IMR-90 (cell line): ENCODE results near the gene RGS19. TPM values are rescaled to one million over a fixed set of nuclear protein-coding genes. Genes with fewer than 3 reads are reported as not detected.

ENCODE experiments used
- ATAC-seq: fragments of 200-7000 bp; cut with Tn5 transposase; 2 replicates; pipeline ENCODE4 v1.9.1; 2020; ENCODE audit warnings: low read depth, mild to moderate bottlenecking, moderate library complexity
- BruUV-seq: library from RNA; stranded (reverse); fragments of 400-500 nt; replicated peaks from 2 replicates; lab custom pipeline; 2021; lab: Mats Ljungman, UMichigan
- CTCF ChIA-PET: fragments of 300-600 bp; formaldehyde crosslinking; extraction: SDS; loops from one replicate; lab custom pipeline; 2021; ENCODE audit warnings: antibody characterized with exemption; lab: Yijun Ruan, JAX
- POLR2A ChIA-PET: fragments of 300-600 bp; sonication (Branson Sonifier 250); formaldehyde crosslinking; loops from one replicate; lab custom pipeline; 2022; ENCODE audit warnings: antibody characterized with exemption; ENCODE audit not compliant: unreplicated experiment; lab: Charles Lee
- DNase-seq: peaks from one replicate; pipeline ENCODE4 v3.0.0; 2013
- H2AFZ ChIP-seq: replicated peaks from 2 replicates; pipeline ENCODE3; 2013; ENCODE audit warnings: low read length, mild to moderate bottlenecking; ENCODE audit not compliant: poor library complexity
- H2AK5ac ChIP-seq: 2 replicates; pipeline ENCODE4 v1.6.1; 2013; ENCODE audit warnings: low read depth, low read length, inconsistent platforms
- H2AK9ac ChIP-seq: replicated peaks from 2 replicates; pipeline ENCODE3; 2013; ENCODE audit warnings: mild to moderate bottlenecking, low read depth, low read length, moderate library complexity; ENCODE audit not compliant: poor library complexity
- H2BK120ac ChIP-seq: 2 replicates; pipeline ENCODE4 v1.6.1; 2013; ENCODE audit warnings: low read depth, low read length, inconsistent platforms
- H2BK15ac ChIP-seq: 3 replicates; pipeline ENCODE4 v1.6.1; 2013; ENCODE audit warnings: low read depth, low read length, inconsistent platforms
- H2BK20ac ChIP-seq: 2 replicates; pipeline ENCODE4 v1.6.1; 2013; ENCODE audit warnings: low read depth, mild to moderate bottlenecking, inconsistent platforms, low read length, moderate library complexity
- H2BK5ac ChIP-seq: 2 replicates; pipeline ENCODE4 v1.6.1; 2013; ENCODE audit warnings: mild to moderate bottlenecking, low read depth, low read length, inconsistent platforms; ENCODE audit not compliant: poor library complexity, severe bottlenecking
- H3K14ac ChIP-seq: replicated peaks from 2 replicates; pipeline ENCODE4 v1.6.1; 2013; ENCODE audit warnings: low read depth, low read length, inconsistent platforms
- H3K18ac ChIP-seq: 2 replicates; pipeline ENCODE4 v1.6.1; 2013; ENCODE audit warnings: low read depth, low read length, control low read depth
- H3K23ac ChIP-seq: 2 replicates; pipeline ENCODE4 v1.6.1; 2013; ENCODE audit warnings: low read depth, low read length, inconsistent platforms
- H3K27ac ChIP-seq: 2 replicates; pipeline ENCODE4 v1.5.1; 2013; ENCODE audit warnings: mild to moderate bottlenecking, control low read depth, low read length; ENCODE audit not compliant: insufficient read depth
- H3K27me3 ChIP-seq: 2 replicates; pipeline ENCODE4 v1.6.1; 2013; ENCODE audit warnings: low read length; ENCODE audit not compliant: control insufficient read depth, insufficient read depth
- H3K36me3 ChIP-seq: 2 replicates; pipeline ENCODE4 v1.6.1; 2013; ENCODE audit warnings: low read length, mixed read lengths; ENCODE audit not compliant: control insufficient read depth, insufficient read depth
- H3K4ac ChIP-seq: 2 replicates; pipeline ENCODE4 v1.6.1; 2013; ENCODE audit warnings: low read depth, low read length, inconsistent platforms
- H3K4me1 ChIP-seq: 2 replicates; pipeline ENCODE4 v1.6.1; 2013; ENCODE audit warnings: low read length, mixed read lengths; ENCODE audit not compliant: control insufficient read depth, insufficient read depth
- H3K4me2 ChIP-seq: 2 replicates; pipeline ENCODE4 v1.6.1; 2013; ENCODE audit warnings: low read depth, mild to moderate bottlenecking, control low read depth, low read length, moderate library complexity
- H3K4me3 ChIP-seq: 2 replicates; pipeline ENCODE4 v1.5.1; 2013; ENCODE audit warnings: low read depth, mild to moderate bottlenecking, control low read depth, low read length, moderate library complexity; ENCODE audit not compliant: insufficient read depth
- H3K56ac ChIP-seq: 2 replicates; pipeline ENCODE4 v1.6.1; 2013; ENCODE audit warnings: low read length, inconsistent platforms; ENCODE audit not compliant: insufficient read depth; ENCODE audit errors: extremely low read depth
- H3K79me1 ChIP-seq, 2 experiments: 2 replicates each; pipeline ENCODE4 v1.6.1; 2013; ENCODE audit warnings: low read length in 2 of 2, inconsistent platforms in 1 of 2, low read depth in 1 of 2
- H3K9ac ChIP-seq: 2 replicates; pipeline ENCODE4 v1.6.1; 2013; ENCODE audit warnings: low read depth, low read length, control low read depth
- H3K9me1 ChIP-seq: 2 replicates; pipeline ENCODE4 v1.6.1; 2013; ENCODE audit warnings: low read length, inconsistent platforms; ENCODE audit not compliant: insufficient read depth
- H3K9me3 ChIP-seq: 2 replicates; pipeline ENCODE4 v1.6.1; 2013; ENCODE audit warnings: low read length; ENCODE audit not compliant: control insufficient read depth, insufficient read depth
- H4K20me1 ChIP-seq: 2 replicates; pipeline ENCODE4 v1.6.1; 2013; ENCODE audit warnings: low read length, inconsistent platforms; ENCODE audit not compliant: insufficient read depth
- H4K5ac ChIP-seq: 2 replicates; pipeline ENCODE4 v1.6.1; 2013; ENCODE audit warnings: mild to moderate bottlenecking, low read depth, low read length, control low read depth
- H4K8ac ChIP-seq, 2 experiments: 2 replicates each; pipeline ENCODE4 v1.6.1; 2013; ENCODE audit warnings: low read depth in 2 of 2, low read length in 2 of 2, control low read depth in 1 of 2, inconsistent platforms in 1 of 2
- H4K91ac ChIP-seq: 2 replicates; pipeline ENCODE4 v1.6.1; 2013; ENCODE audit warnings: low read depth, low read length, inconsistent platforms; ENCODE audit not compliant: insufficient read depth
- BHLHE40 ChIP-seq: fragments of 150-350 bp; IDR thresholded peaks from 2 replicates; pipeline ENCODE4 v1.6.1; 2016; ENCODE audit warnings: mild to moderate bottlenecking, low read depth, low read length
- CEBPB ChIP-seq: IDR thresholded peaks from 2 replicates; pipeline ENCODE4 v1.6.1; 2012; ENCODE audit warnings: low read depth, low read length, improper control_type of control experiment
- CHD1 ChIP-seq: IDR thresholded peaks from 2 replicates; pipeline ENCODE4 v1.6.1; 2012; ENCODE audit warnings: low read depth, low read length, improper control_type of control experiment
- FOS ChIP-seq: fragments of 150-350 bp; IDR thresholded peaks from 2 replicates; pipeline ENCODE4 v1.6.1; 2016; ENCODE audit warnings: low read depth, low read length
- MAFK ChIP-seq: IDR thresholded peaks from 2 replicates; pipeline ENCODE4 v1.6.1; 2012; ENCODE audit warnings: low read depth, low read length, improper control_type of control experiment
- MAZ ChIP-seq: IDR thresholded peaks from 2 replicates; pipeline ENCODE4 v1.6.1; 2012; ENCODE audit warnings: low read depth, mild to moderate bottlenecking, low read length, improper control_type of control experiment, moderate library complexity, borderline replicate concordance
- MXI1 ChIP-seq: IDR thresholded peaks from 2 replicates; pipeline ENCODE4 v1.6.1; 2012; ENCODE audit warnings: low read depth, mild to moderate bottlenecking, low read length, moderate library complexity, borderline replicate concordance
- NFE2L2 ChIP-seq: fragments of 150-350 bp; IDR thresholded peaks from 2 replicates; pipeline ENCODE4 v1.6.1; 2016; ENCODE audit warnings: low read depth, mild to moderate bottlenecking, low read length
- POLR2A ChIP-seq: IDR thresholded peaks from 2 replicates; pipeline ENCODE4 v1.6.1; 2012; ENCODE audit warnings: mild to moderate bottlenecking, low read depth, low read length
- RAD21 ChIP-seq: IDR thresholded peaks from 2 replicates; pipeline ENCODE4 v1.6.1; 2012; ENCODE audit warnings: low read length, improper control_type of control experiment
- RCOR1 ChIP-seq: IDR thresholded peaks from 2 replicates; pipeline ENCODE4 v1.6.1; 2012; ENCODE audit warnings: mild to moderate bottlenecking, low read length, improper control_type of control experiment; ENCODE audit not compliant: insufficient replicate concordance
- RFX5 ChIP-seq: IDR thresholded peaks from 2 replicates; pipeline ENCODE4 v1.8.0; 2012; ENCODE audit warnings: low read depth, mild to moderate bottlenecking, low read length, moderate library complexity
- SMC3 ChIP-seq: fragments of 150-350 bp; IDR thresholded peaks from 2 replicates; pipeline ENCODE4 v1.6.1; 2016; ENCODE audit warnings: low read depth, mild to moderate bottlenecking, antibody characterized with exemption, low read length, moderate library complexity
- WGBS, 2 experiments: methylation state at CpG; one replicate each; pipeline versions ENCODE4 v1.1.5 to v1.1.7; 2013; ENCODE audit warnings: missing lambda C conversion rate in 2 of 2; ENCODE audit not compliant: insufficient read length in 1 of 2; ENCODE audit errors: extremely low coverage in 2 of 2; 5-methylcytosine and 5-hydroxymethylcytosine counted together
- dilution Hi-C: fragments of 300-500 bp; cut with HindIII; formaldehyde crosslinking; loops from one replicate; pipeline ENCODE4 v1.14.3; 2018; ENCODE audit warnings: low sequenced_read_pairs; ENCODE audit not compliant: unreplicated experiment
- in situ Hi-C: fragments of 300-500 bp; cut with MboI; formaldehyde crosslinking; loops from 3 replicates; pipeline ENCODE4 v1.14.3; 2019; ENCODE audit warnings: low sequenced_read_pairs, inconsistent platforms, mixed read lengths
- intact Hi-C: fragments of 100-400 bp; cut with micrococcal nuclease; formaldehyde crosslinking; loops from 2 replicates; pipeline ENCODE4 v1.10.0; 2022
- polyA plus RNA-seq, 3 experiments: library from polyadenylated mRNA; depleted of rRNA; stranded (reverse); fragments of >200 nt; gene quantifications; 2 replicates each; pipeline ENCODE4 v1.2.3, GENCODE V29; 2012; ENCODE audit warnings: low replicate concordance in 1 of 3
- total RNA-seq: library from RNA; depleted of rRNA; stranded (reverse); fragments of >200 nt; gene quantifications from 2 replicates; pipeline ENCODE4 v1.2.3, GENCODE V29; 2012
- TF ChIP-seq, protein P1 (sequence below): fragments of 150-350 bp; IDR thresholded peaks from 2 replicates; pipeline ENCODE4 v1.6.1; 2016; ENCODE audit warnings: low read depth, mild to moderate bottlenecking, low read length, moderate library complexity, borderline replicate concordance
- TF ChIP-seq, protein P2 (sequence below): fragments of 150-350 bp; IDR thresholded peaks from 2 replicates; pipeline ENCODE4 v1.6.1; 2017; ENCODE audit warnings: mild to moderate bottlenecking, antibody characterized with exemption, low read length, low read depth
- TF ChIP-seq, protein P3 (sequence below): conservative IDR thresholded peaks from 2 replicates; pipeline ENCODE4 v1.5.1; 2012; ENCODE audit warnings: mild to moderate bottlenecking, low read depth, low read length, improper control_type of control experiment

RGS19 gene
- total and polyA plus RNA-seq, 2 of the 4 experiments (the other 2 are of a cell fraction): 7.7 to 17.5 TPM

DNA sequence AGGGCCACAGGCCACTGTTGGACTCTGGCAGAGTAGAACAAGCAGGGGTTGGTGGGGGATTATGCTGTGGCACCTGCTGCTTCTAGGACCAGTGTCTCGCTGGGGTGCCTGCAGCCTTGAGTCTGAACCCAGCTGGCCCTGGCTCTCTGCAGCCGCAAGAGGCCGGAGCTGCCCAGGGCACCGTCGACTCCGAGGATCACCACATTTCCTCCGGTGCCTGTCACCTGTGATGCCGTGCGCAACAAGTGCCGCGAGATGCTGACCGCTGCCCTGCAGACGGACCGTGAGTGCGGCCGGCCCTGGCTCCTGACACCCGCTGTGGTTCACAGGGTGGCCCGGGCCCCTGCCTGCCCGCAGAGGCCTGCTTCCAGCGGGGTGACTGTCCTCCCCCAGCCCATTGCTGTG is 10.1 kb downstream of the RGS19 start:
- H2AFZ ChIP-seq: no peak overlapping the region
- no peak overlapping the region for H3K23ac ChIP-seq
- in situ Hi-C loops: no loop called here
- ChIA-PET CTCF (interaction anchor here (0.6 to 1.8 kb wide), 3 partner anchors 11 to 51 kb away, joined by 3 to 6 read pairs (median 3); no protein-coding TSS in a partner anchor), POLR2A (no interaction called here)
- H3K36me3 ChIP-seq: peaks cover 16% of the 10 kb centered on the region; the same call in 1 of the 2 replicates
- no peak overlapping the region for H2BK15ac ChIP-seq
- H2BK120ac ChIP-seq: no peak overlapping the region
- H3K79me1 ChIP-seq: peaks cover 0 to 21% of the 10 kb centered on the region in 2 experiments; a peak in 2 of 4 replicates
- H2AK9ac ChIP-seq: no peak overlapping the region
- H2BK20ac ChIP-seq: no peak overlapping the region
- TF ChIP-seq MAZ: no peak
- no peak for TF ChIP-seq NFE2L2
- TF ChIP-seq FOS: no peak
- no peak for TF ChIP-seq RFX5
- no peak for TF ChIP-seq SMC3
- no peak for TF ChIP-seq MXI1
- no peak for TF ChIP-seq BHLHE40
- TF ChIP-seq, protein P1, sequence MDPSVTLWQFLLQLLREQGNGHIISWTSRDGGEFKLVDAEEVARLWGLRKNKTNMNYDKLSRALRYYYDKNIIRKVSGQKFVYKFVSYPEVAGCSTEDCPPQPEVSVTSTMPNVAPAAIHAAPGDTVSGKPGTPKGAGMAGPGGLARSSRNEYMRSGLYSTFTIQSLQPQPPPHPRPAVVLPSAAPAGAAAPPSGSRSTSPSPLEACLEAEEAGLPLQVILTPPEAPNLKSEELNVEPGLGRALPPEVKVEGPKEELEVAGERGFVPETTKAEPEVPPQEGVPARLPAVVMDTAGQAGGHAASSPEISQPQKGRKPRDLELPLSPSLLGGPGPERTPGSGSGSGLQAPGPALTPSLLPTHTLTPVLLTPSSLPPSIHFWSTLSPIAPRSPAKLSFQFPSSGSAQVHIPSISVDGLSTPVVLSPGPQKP: no peak
- no peak for TF ChIP-seq MAFK
- no peak for TF ChIP-seq RCOR1
- TF ChIP-seq POLR2A: no peak
- TF ChIP-seq CEBPB: no peak
- no peak for TF ChIP-seq RAD21
- TF ChIP-seq, protein P2, sequence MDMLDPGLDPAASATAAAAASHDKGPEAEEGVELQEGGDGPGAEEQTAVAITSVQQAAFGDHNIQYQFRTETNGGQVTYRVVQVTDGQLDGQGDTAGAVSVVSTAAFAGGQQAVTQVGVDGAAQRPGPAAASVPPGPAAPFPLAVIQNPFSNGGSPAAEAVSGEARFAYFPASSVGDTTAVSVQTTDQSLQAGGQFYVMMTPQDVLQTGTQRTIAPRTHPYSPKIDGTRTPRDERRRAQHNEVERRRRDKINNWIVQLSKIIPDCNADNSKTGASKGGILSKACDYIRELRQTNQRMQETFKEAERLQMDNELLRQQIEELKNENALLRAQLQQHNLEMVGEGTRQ: no peak
- TF ChIP-seq CHD1: no peak
- TF ChIP-seq, protein P3, sequence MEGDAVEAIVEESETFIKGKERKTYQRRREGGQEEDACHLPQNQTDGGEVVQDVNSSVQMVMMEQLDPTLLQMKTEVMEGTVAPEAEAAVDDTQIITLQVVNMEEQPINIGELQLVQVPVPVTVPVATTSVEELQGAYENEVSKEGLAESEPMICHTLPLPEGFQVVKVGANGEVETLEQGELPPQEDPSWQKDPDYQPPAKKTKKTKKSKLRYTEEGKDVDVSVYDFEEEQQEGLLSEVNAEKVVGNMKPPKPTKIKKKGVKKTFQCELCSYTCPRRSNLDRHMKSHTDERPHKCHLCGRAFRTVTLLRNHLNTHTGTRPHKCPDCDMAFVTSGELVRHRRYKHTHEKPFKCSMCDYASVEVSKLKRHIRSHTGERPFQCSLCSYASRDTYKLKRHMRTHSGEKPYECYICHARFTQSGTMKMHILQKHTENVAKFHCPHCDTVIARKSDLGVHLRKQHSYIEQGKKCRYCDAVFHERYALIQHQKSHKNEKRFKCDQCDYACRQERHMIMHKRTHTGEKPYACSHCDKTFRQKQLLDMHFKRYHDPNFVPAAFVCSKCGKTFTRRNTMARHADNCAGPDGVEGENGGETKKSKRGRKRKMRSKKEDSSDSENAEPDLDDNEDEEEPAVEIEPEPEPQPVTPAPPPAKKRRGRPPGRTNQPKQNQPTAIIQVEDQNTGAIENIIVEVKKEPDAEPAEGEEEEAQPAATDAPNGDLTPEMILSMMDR: no peak
- H2BK5ac ChIP-seq: no peak overlapping the region
- no peak overlapping the region for H4K91ac ChIP-seq
- WGBS, 2 experiments: 84% methylated on average over 11 of the region's 20 CpGs; no CpG with 5 or more reads in 1 of the 2 experiments
- no peak overlapping the region for H3K4me2 ChIP-seq
- BruUV-seq: no TSS peak
- peaks cover 17% of the 10 kb centered on the region for H3K4me1 ChIP-seq
- no peak overlapping the region for H3K4me3 ChIP-seq
- H4K5ac ChIP-seq: no peak overlapping the region
- H3K27ac ChIP-seq: no peak overlapping the region
- no peaks in the 10 kb centered on the region for H3K9me3 ChIP-seq
- H3K27me3 ChIP-seq: no peaks in the 10 kb centered on the region
- DNase-seq: no peak
- ATAC-seq: no peak
- H3K9ac ChIP-seq: no peak overlapping the region
- peaks cover 10% of the 10 kb centered on the region; the same call in 1 of the 2 replicates for H4K20me1 ChIP-seq
- H3K9me1 ChIP-seq: peaks cover 12% of the 10 kb centered on the region; the same call in 1 of the 2 replicates
- H3K4ac ChIP-seq: no peak overlapping the region
- no peak overlapping the region for H3K56ac ChIP-seq
- intact Hi-C loops: no loop called here
- H3K14ac ChIP-seq: no peak overlapping the region
- dilution Hi-C loops: no loop called here
- H4K8ac ChIP-seq: no peak overlapping the region
- H3K18ac ChIP-seq: no peak overlapping the region
- H2AK5ac ChIP-seq: no peak overlapping the region
